Hepatocyte (in vitro differentiated cells): ENCODE data around the gene MUC6. TPM values are rescaled to one million over a fixed set of nuclear protein-coding genes. Genes with fewer than 3 reads are reported as not detected.

Experiments
- DNase-seq: peaks from one replicate; pipeline ENCODE4 v3.0.0-alpha.2; 2016; ENCODE audit warnings: low spot score
- H2AFZ ChIP-seq: fragments of 200-600 bp; sonication (generic); 2 replicates; pipeline ENCODE4 v1.6.0; 2016; ENCODE audit warnings: antibody characterized with exemption, mild to moderate bottlenecking
- H3K27ac ChIP-seq: fragments of 200-600 bp; sonication (generic); 2 replicates; pipeline ENCODE4 v1.5.1; 2016; ENCODE audit warnings: mild to moderate bottlenecking
- H3K27me3 ChIP-seq: fragments of 200-600 bp; sonication (generic); 2 replicates; pipeline ENCODE4 v1.6.1; 2016
- H3K36me3 ChIP-seq: fragments of 200-600 bp; sonication (generic); replicated peaks from 2 replicates; pipeline ENCODE4 v1.5.1; 2016; ENCODE audit warnings: low read depth; ENCODE audit not compliant: insufficient read depth
- H3K4me1 ChIP-seq: fragments of 200-600 bp; sonication (generic); 2 replicates; pipeline ENCODE4 v1.5.1; 2016; ENCODE audit warnings: mild to moderate bottlenecking, moderate library complexity; ENCODE audit not compliant: insufficient read depth
- H3K4me2 ChIP-seq: fragments of 200-600 bp; sonication (generic); 2 replicates; pipeline ENCODE4 v1.6.0; 2016
- H3K4me3 ChIP-seq: fragments of 200-600 bp; sonication (generic); 2 replicates; pipeline ENCODE4 v1.5.1; 2016; ENCODE audit warnings: mild to moderate bottlenecking
- H3K79me2 ChIP-seq: fragments of 200-600 bp; sonication (generic); 2 replicates; pipeline ENCODE4 v1.6.0; 2017; ENCODE audit warnings: mild to moderate bottlenecking
- H3K9me2 ChIP-seq: fragments of 200-600 bp; sonication (generic); replicated peaks from 2 replicates; pipeline ENCODE4 v1.6.0; 2017; ENCODE audit warnings: mild to moderate bottlenecking; ENCODE audit not compliant: insufficient read depth
- H3K9me3 ChIP-seq: fragments of 200-600 bp; sonication (generic); 2 replicates; pipeline ENCODE4 v1.5.1; 2016; ENCODE audit warnings: low read depth, mild to moderate bottlenecking
- H4K20me1 ChIP-seq: fragments of 200-600 bp; sonication (generic); 2 replicates; pipeline ENCODE4 v1.6.0; 2016; ENCODE audit warnings: mild to moderate bottlenecking; ENCODE audit not compliant: insufficient read depth, poor library complexity, severe bottlenecking
- CTCF ChIP-seq: fragments of 200-600 bp; sonication (generic); IDR thresholded peaks from 2 replicates; pipeline ENCODE4 v1.5.1; 2016; ENCODE audit warnings: antibody characterized with exemption, mild to moderate bottlenecking; ENCODE audit not compliant: poor library complexity
- EZH2 ChIP-seq: fragments of 200-600 bp; sonication (generic); IDR thresholded peaks from 2 replicates; pipeline ENCODE4 v1.6.1; 2016; ENCODE audit warnings: antibody characterized with exemption, mild to moderate bottlenecking, borderline replicate concordance
- EZH2phosphoT487 ChIP-seq: fragments of 200-600 bp; sonication (generic); IDR thresholded peaks from one replicate; pipeline ENCODE4 v1.6.1; 2018; ENCODE audit warnings: antibody characterized with exemption, mild to moderate bottlenecking, low read depth, moderate library complexity; ENCODE audit not compliant: unreplicated experiment, severe bottlenecking
- WGBS: methylation state at CpG from one replicate; pipeline ENCODE4 v1.1.6; 2016; ENCODE audit warnings: low lambda C conversion rate; ENCODE audit errors: missing lambda C conversion rate; 5-methylcytosine and 5-hydroxymethylcytosine counted together
- polyA plus RNA-seq: library from polyadenylated mRNA; unstranded; fragments of >200 nt; fragmentation: Nextera tagmentation; extraction: Ambion mirVana; gene quantifications from 2 replicates; pipeline ENCODE4 v1.2.1, GENCODE V29; 2016
- total RNA-seq: library from RNA; depleted of rRNA; stranded (reverse); fragments of >200 nt; gene quantifications from 2 replicates; pipeline ENCODE4 v1.2.3, GENCODE V29; 2014

The MUC6 gene
- total and polyA plus RNA-seq, 2 experiments from 2014 or later: not detected

GRCh38 chr11:1022908-1023810 is 13.4 kb downstream of the MUC6 start:
- H3K4me2 ChIP-seq: no peak overlapping the region
- no peaks in the 10 kb centered on the region for H3K79me2 ChIP-seq
- H3K27me3 ChIP-seq: no peaks in the 10 kb centered on the region
- H3K4me3 ChIP-seq: no peak overlapping the region
- 94% methylated on average over 28 of the region's 28 CpGs for WGBS
- H4K20me1 ChIP-seq: no peaks in the 10 kb centered on the region
- no peaks in the 10 kb centered on the region for H3K9me3 ChIP-seq
- no peaks in the 10 kb centered on the region for H3K36me3 ChIP-seq
- no peak overlapping the region for H3K27ac ChIP-seq
- H3K9me2 ChIP-seq: no peaks in the 10 kb centered on the region
- H3K4me1 ChIP-seq: no peaks in the 10 kb centered on the region
- TF ChIP-seq EZH2phosphoT487: no peak
- no peak for TF ChIP-seq EZH2
- TF ChIP-seq CTCF: no peak
- no peak for DNase-seq
- H2AFZ ChIP-seq: no peak overlapping the region

DNA sequence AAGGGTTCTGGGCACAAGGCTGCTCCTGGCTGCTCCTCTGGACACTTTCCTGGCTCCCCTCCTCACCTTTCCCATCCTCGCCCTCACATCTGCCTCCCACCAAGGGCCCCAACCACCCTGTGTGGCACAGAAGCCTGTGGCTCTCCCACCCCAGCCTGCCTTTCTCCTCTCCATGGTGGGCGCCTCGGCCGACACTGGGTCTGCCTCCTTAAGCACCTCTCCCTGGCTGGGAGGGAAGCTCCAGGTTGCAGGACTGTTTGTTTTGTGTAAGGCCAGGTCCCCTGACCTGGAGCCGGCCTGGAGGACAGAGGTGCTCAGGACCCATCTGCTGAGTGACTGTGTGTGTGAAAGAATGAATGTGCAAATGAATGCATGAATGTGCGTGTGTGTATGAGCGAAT is 14.1 kb downstream of the MUC6 start:
- peaks cover under 1% of the 10 kb centered on the region for H4K20me1 ChIP-seq
- H3K9me3 ChIP-seq: no peaks in the 10 kb centered on the region
- no peak overlapping the region for H3K4me2 ChIP-seq
- H3K4me1 ChIP-seq: no peaks in the 10 kb centered on the region
- H3K79me2 ChIP-seq: peaks cover 3% of the 10 kb centered on the region
- WGBS: 89% methylated on average over 7 of the region's 7 CpGs
- TF ChIP-seq EZH2phosphoT487: no peak
- no peak for TF ChIP-seq EZH2
- TF ChIP-seq CTCF: no peak
- H3K4me3 ChIP-seq: no peak overlapping the region
- H3K36me3 ChIP-seq: no peaks in the 10 kb centered on the region
- no peak overlapping the region for H2AFZ ChIP-seq
- H3K27ac ChIP-seq: no peak overlapping the region
- no peaks in the 10 kb centered on the region for H3K27me3 ChIP-seq
- no peaks in the 10 kb centered on the region for H3K9me2 ChIP-seq
- DNase-seq: no peak

DNA sequence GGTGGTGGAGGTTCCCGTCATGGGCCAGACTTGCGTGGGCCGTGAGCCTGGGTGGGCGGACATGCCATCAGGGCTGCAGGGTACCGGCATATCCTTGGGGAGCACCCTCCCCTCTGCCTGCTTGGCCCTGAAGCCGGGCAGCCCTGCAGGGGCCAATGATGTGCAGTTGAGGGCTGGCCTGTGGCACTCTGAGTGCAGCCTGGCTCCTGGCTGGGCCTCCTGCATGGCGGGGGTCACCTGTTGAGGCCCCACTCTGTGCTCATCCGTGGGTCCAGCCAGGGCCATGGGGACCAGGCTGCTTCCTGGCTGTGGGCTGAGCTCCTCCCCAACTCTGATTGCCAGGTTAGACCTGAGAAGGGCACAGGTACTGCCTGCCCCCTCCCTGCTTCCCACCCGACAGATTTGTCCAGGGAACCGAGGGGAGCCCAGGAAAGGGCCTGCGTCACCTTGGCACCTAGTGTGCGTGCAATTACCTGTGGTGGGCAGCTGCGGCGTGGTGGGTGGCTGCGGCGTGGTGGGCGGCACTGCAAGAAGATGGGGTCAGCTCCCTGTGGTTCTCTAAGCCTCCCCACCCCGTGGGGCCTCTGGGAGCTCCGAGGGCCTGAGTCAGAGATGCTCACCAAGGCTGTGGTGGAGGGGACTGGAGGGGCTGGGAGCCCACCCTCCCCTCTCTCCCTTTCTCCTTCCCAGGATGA is 16.2 kb downstream of the MUC6 start:
- Histone ChIP-seq H4K20me1 (peaks cover 3% of the 10 kb centered on the region), H3K9me3 (no peaks in the 10 kb centered on the region), H3K4me3 (no peak overlapping the region), H3K79me2 (peaks cover 10% of the 10 kb centered on the region), H3K27ac (no peak overlapping the region), H3K27me3 (no peaks in the 10 kb centered on the region), H3K36me3 (no peaks in the 10 kb centered on the region), H3K4me2 (no peak overlapping the region), H2AFZ (no peak overlapping the region), H3K9me2 (no peaks in the 10 kb centered on the region), H3K4me1 (no peaks in the 10 kb centered on the region)
- TF ChIP-seq EZH2 (no peak), CTCF (no peak), EZH2phosphoT487 (no peak)
- 94% methylated on average over 18 of the region's 19 CpGs for WGBS
- DNase-seq: no peak
